Gastroesophageal sphincter (tissue), 3 donors: ENCODE data around the gene FMNL1.

Experiments
- EP300 ChIP-seq: sonication (generic); formaldehyde crosslinking; IDR thresholded peaks from one replicate; pipeline ENCODE4 v1.6.1; 2017; ENCODE audit warnings: antibody characterized with exemption, mild to moderate bottlenecking
- TF ChIP-seq, protein P1 (sequence below), 4 experiments: fragments of 200-600 bp in 2 of 4; fragments of 450-650 bp in 2 of 4; sonication (generic) in 1 of 4; IDR thresholded peaks; one replicate each; pipeline ENCODE4 v1.5.1; 2017 to 2019; ENCODE audit warnings: antibody characterized with exemption in 4 of 4, mild to moderate bottlenecking in 2 of 4, moderate library complexity in 2 of 4

DNA sequence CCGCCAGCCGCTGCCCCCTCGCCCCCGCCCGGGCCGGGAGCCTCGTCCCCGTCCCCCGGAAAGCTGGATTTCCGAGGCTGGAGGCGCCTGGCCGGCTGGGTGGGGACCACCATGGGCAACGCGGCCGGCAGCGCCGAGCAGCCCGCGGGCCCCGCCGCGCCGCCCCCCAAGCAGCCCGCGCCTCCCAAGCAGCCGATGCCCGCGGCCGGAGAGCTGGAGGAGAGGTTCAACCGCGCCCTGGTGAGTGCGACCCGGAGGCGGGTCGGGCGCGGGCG lies 266 bp downstream of the FMNL1 start:
- TF ChIP-seq, protein P1, sequence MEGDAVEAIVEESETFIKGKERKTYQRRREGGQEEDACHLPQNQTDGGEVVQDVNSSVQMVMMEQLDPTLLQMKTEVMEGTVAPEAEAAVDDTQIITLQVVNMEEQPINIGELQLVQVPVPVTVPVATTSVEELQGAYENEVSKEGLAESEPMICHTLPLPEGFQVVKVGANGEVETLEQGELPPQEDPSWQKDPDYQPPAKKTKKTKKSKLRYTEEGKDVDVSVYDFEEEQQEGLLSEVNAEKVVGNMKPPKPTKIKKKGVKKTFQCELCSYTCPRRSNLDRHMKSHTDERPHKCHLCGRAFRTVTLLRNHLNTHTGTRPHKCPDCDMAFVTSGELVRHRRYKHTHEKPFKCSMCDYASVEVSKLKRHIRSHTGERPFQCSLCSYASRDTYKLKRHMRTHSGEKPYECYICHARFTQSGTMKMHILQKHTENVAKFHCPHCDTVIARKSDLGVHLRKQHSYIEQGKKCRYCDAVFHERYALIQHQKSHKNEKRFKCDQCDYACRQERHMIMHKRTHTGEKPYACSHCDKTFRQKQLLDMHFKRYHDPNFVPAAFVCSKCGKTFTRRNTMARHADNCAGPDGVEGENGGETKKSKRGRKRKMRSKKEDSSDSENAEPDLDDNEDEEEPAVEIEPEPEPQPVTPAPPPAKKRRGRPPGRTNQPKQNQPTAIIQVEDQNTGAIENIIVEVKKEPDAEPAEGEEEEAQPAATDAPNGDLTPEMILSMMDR (IDR thresholded peaks at IDR 0.05) = no peak
- TF ChIP-seq EP300 = no peak
